ENCODE results near the gene SSR1.

- TF ChIP-seq REST (IDR thresholded peaks at IDR 0.05; ENCODE audit: low read depth) (no peak), YY1 (IDR thresholded peaks at IDR 0.05; ENCODE audit: low read depth) (no peak), EP300 (IDR thresholded peaks at IDR 0.05; ENCODE audit: borderline replicate concordance) (no peak), TAF1 (IDR thresholded peaks at IDR 0.05; ENCODE audit: low read depth) (no peak), MAX (IDR thresholded peaks at IDR 0.05) (no peak), TEAD4 (IDR thresholded peaks at IDR 0.05) (no peak), RAD21 (IDR thresholded peaks at IDR 0.05; ENCODE audit: low read depth) (no peak), USF1 (IDR thresholded peaks at IDR 0.05) (no peak), EGR1 (IDR thresholded peaks at IDR 0.05) (no peak), CEBPB (IDR thresholded peaks at IDR 0.05) (no peak)
These were observed 3.9 kb upstream of the SSR1 start for GRCh38 chr6:7316658-7317533.
